ENCODE data around the gene KNG1. TPM values are rescaled to one million over a fixed set of nuclear protein-coding genes. Genes with fewer than 3 reads are reported as not detected.

KNG1 gene
- total RNA-seq, 1 donor from 2014 or later = not detected

GRCh38 chr3:186786922-186787321 is 69.8 kb downstream of the KNG1 start:
- no peaks in the 10 kb centered on the region for H3K27me3 Mint-ChIP-seq (ENCODE audit: low read depth)
- H3K4me1 Mint-ChIP-seq (ENCODE audit: low read depth) = peaks cover 37% of the 10 kb centered on the region
- no peaks in the 10 kb centered on the region for H3K9me3 Mint-ChIP-seq
- DNase-seq (ENCODE audit: low spot score) = no peak
- peak overlapping the region; percentile 96 for H3K4me3 Mint-ChIP-seq (ENCODE audit: low read depth)
- H3K36me3 Mint-ChIP-seq (ENCODE audit: low read depth) = peaks cover 81% of the 10 kb centered on the region
- H3K27ac Mint-ChIP-seq = peak overlapping the region; percentile 72
- intact Hi-C loops (cut with micrococcal nuclease) = no loop called here

- Mint-ChIP-seq H3K36me3 (ENCODE audit: low read depth) (peaks cover 87% of the 10 kb centered on the region), H3K27me3 (ENCODE audit: low read depth) (no peaks in the 10 kb centered on the region), H3K4me3 (ENCODE audit: low read depth) (peak overlapping the region; percentile 96), H3K27ac (peak overlapping the region; percentile 72), H3K4me1 (ENCODE audit: low read depth) (peaks cover 36% of the 10 kb centered on the region), H3K9me3 (no peaks in the 10 kb centered on the region)
- intact Hi-C loops (cut with micrococcal nuclease) = no loop called here
- DNase-seq (ENCODE audit: low spot score) = no peak
These were observed 70.7 kb downstream of the KNG1 start for GRCh38 chr3:186787642-186788481.

- peak overlapping the region; percentile 72 for H3K27ac Mint-ChIP-seq
- peaks cover 36% of the 10 kb centered on the region for H3K4me1 Mint-ChIP-seq (ENCODE audit: low read depth)
- H3K4me3 Mint-ChIP-seq (ENCODE audit: low read depth) = peak overlapping the region; percentile 96
- H3K36me3 Mint-ChIP-seq (ENCODE audit: low read depth) = peaks cover 90% of the 10 kb centered on the region
- intact Hi-C loops (cut with micrococcal nuclease) = no loop called here
- H3K27me3 Mint-ChIP-seq (ENCODE audit: low read depth) = no peaks in the 10 kb centered on the region
- DNase-seq (ENCODE audit: low spot score) = no peak
- H3K9me3 Mint-ChIP-seq = no peaks in the 10 kb centered on the region
These were observed 71.6 kb downstream of the KNG1 start for GRCh38 chr3:186788482-186789370.

- Mint-ChIP-seq H3K27ac (peak overlapping the region; percentile 76), H3K27me3 (ENCODE audit: low read depth) (no peaks in the 10 kb centered on the region), H3K9me3 (no peaks in the 10 kb centered on the region), H3K4me3 (ENCODE audit: low read depth) (no peak overlapping the region), H3K36me3 (ENCODE audit: low read depth) (peaks cover 88% of the 10 kb centered on the region), H3K4me1 (ENCODE audit: low read depth) (peaks cover 36% of the 10 kb centered on the region)
- intact Hi-C loops (cut with micrococcal nuclease) = no loop called here
- no peak for DNase-seq (ENCODE audit: low spot score)
These were observed 72.5 kb downstream of the KNG1 start for GRCh38 chr3:186789554-186790260.

GRCh38 chr3:186790261-186790981 is 73.3 kb downstream of the KNG1 start:
- Mint-ChIP-seq H3K9me3 (no peaks in the 10 kb centered on the region), H3K27ac (peak overlapping the region; percentile 59), H3K36me3 (ENCODE audit: low read depth) (peaks cover 87% of the 10 kb centered on the region), H3K27me3 (ENCODE audit: low read depth) (no peaks in the 10 kb centered on the region), H3K4me1 (ENCODE audit: low read depth) (peaks cover 33% of the 10 kb centered on the region), H3K4me3 (ENCODE audit: low read depth) (no peak overlapping the region)
- intact Hi-C loops (cut with micrococcal nuclease) = no loop called here
- no peak for DNase-seq (ENCODE audit: low spot score)

Other genes starting within 250 kb of the KNG1 start
- gene CRYGS, start 173.0 kb upstream of the KNG1 start, total RNA-seq = 3.8 and 5.6 TPM in 2 replicates
- gene TBCCD1, start 150.0 kb upstream of the KNG1 start, total RNA-seq = 17.5 and 17.7 TPM in 2 replicates
- gene DNAJB11, start 146.6 kb upstream of the KNG1 start, total RNA-seq = 66.3 and 72.8 TPM in 2 replicates
- not detected in 2 replicates for gene AHSG, start 104.3 kb upstream of the KNG1 start, total RNA-seq
- gene FETUB, start 77.0 kb upstream of the KNG1 start, total RNA-seq = not detected in 2 replicates
- gene HRG, start 51.3 kb upstream of the KNG1 start, total RNA-seq = not detected in 2 replicates
- gene EIF4A2, start 66.2 kb downstream of the KNG1 start, total RNA-seq = 445 and 450 TPM in 2 replicates
- gene RFC4, start 89.1 kb downstream of the KNG1 start, total RNA-seq = 97.2 and 105 TPM in 2 replicates
- gene ADIPOQ, start 125.4 kb downstream of the KNG1 start, total RNA-seq = not detected in 2 replicates
- gene ST6GAL1, start 213.2 kb downstream of the KNG1 start, total RNA-seq = 78.1 and 85.9 TPM in 2 replicates

Data from activated T-helper 2 cell treated with anti-CD3 and anti-CD28 coated beads, Interferon-gamma antibody, Interleukin-2, Interleukin-4, amounts not matched to agents 10 μg/mL and 5 μg/mL and 100 μg/mL, durations not matched to agents 14 hours and 24 hours and 36 hours (primary cell).